Activated CD4-positive, alpha-beta T cell treated with anti-CD3 and anti-CD28 coated beads for 36 hours (primary cell): Measurements from ENCODE around the gene CACTIN. TPM values are rescaled to one million over a fixed set of nuclear protein-coding genes. Genes with fewer than 3 reads are reported as not detected.

Source experiments
- ATAC-seq: fragments of 200-7000 bp; cut with Tn5 transposase; one replicate; pipeline ENCODE4 v1.10.0; 2021; ENCODE audit warnings: mild to moderate bottlenecking, moderate library complexity
- CTCF ChIA-PET: fragments of 350-600 bp; sonication (Branson Sonifier 250); formaldehyde crosslinking; loops from one replicate; lab custom pipeline; 2021; ENCODE audit warnings: antibody characterized with exemption; lab: Charles Lee
- POLR2A ChIA-PET: fragments of 350-600 bp; sonication (Branson Sonifier 250); formaldehyde crosslinking; loops from one replicate; lab custom pipeline; 2021; ENCODE audit warnings: antibody characterized with exemption, inconsistent platforms; lab: Charles Lee
- DNase-seq: peaks from one replicate; pipeline ENCODE4 v3.0.0-alpha.2; 2020
- H3K27ac Mint-ChIP-seq: one replicate; pipeline ENCODE4 v1.8.0; 2021; ENCODE audit warnings: mixed read lengths
- H3K27me3 Mint-ChIP-seq: one replicate; pipeline ENCODE4 v1.8.0; 2021; ENCODE audit warnings: mixed read lengths
- H3K36me3 Mint-ChIP-seq: one replicate; pipeline ENCODE4 v1.8.0; 2021; ENCODE audit warnings: low read depth, mixed read lengths
- H3K4me1 Mint-ChIP-seq: one replicate; pipeline ENCODE4 v1.8.0; 2021; ENCODE audit warnings: mixed read lengths
- H3K4me3 Mint-ChIP-seq: one replicate; pipeline ENCODE4 v1.8.0; 2021; ENCODE audit warnings: mild to moderate bottlenecking, moderate library complexity, mixed read lengths
- H3K9me3 Mint-ChIP-seq: one replicate; pipeline ENCODE4 v1.8.0; 2021; ENCODE audit warnings: low read depth, mixed read lengths
- intact Hi-C, 2 experiments: fragments of 100-400 bp; cut with DNase I in 1 of 2; cut with micrococcal nuclease in 1 of 2; formaldehyde crosslinking; loops; one replicate each; pipeline versions ENCODE4 v1.14.2 to v1.15.1; 2022 to 2024; cut with DNase I, micrococcal nuclease
- total RNA-seq, 2 experiments: library from RNA; stranded (reverse); gene quantifications; one replicate each; pipeline ENCODE4 v1.2.3, GENCODE V29; 2021

The CACTIN gene
- total RNA-seq, 2 experiments from 2014 or later, result 28.0 to 33.6 TPM

DNA sequence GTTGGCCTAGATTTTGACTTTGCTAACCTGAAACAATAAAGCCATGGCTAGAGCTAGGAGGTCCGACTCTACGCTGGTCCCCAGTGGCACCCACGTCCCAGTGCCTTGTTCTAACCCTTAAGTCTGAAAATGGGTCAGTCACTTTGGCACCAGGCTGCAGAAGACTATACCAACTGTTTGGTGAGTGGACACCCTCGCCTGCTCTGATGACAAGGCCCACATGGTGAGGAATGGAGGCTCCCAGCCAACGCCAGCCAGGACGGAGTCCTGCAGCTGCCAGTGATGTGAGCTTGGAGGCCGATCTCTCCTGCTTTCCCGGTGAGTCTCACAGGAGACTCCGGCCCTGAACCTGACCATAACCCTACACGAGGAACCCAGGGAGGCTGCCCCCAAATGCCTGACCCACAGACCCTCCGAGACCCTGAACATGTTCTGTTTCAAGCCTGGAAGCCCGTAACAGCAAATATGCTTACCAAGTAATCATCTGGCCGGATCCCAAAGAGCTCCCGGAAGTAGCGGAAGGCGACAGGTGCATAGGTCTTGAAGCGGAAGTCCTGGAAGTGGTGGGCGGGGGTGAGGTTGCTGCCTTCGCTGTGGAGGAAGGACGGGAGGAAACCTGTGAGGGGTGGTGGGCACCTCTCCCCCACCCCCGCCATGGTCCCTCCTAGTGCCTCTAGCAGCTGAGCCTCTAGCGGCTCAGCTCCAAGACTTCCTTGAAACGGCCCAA is 34.1 kb upstream of the CACTIN start:
- H3K36me3 Mint-ChIP-seq, result peaks cover 9% of the 10 kb centered on the region
- intact Hi-C loops, result no loop called here
- DNase-seq, result no peak
- ATAC-seq, result no peak
- no peak overlapping the region for H3K27ac Mint-ChIP-seq
- no peaks in the 10 kb centered on the region for H3K4me1 Mint-ChIP-seq
- ChIA-PET CTCF (interaction anchor here (0.8 to 0.9 kb wide), 2 partner anchors 46 to 58 kb away, joined by 3 to 4 read pairs; no protein-coding TSS in a partner anchor), POLR2A (no interaction called here)
- no peaks in the 10 kb centered on the region for H3K27me3 Mint-ChIP-seq
- H3K4me3 Mint-ChIP-seq, result no peak overlapping the region
- H3K9me3 Mint-ChIP-seq, result no peaks in the 10 kb centered on the region

GRCh38 chr19:3659746-3660112 is 33.1 kb upstream of the CACTIN start:
- ChIA-PET CTCF (no interaction called here), POLR2A (no interaction called here)
- Mint-ChIP-seq H3K36me3 (peaks cover 9% of the 10 kb centered on the region), H3K4me3 (no peak overlapping the region), H3K27ac (no peak overlapping the region), H3K9me3 (no peaks in the 10 kb centered on the region), H3K4me1 (no peaks in the 10 kb centered on the region), H3K27me3 (no peaks in the 10 kb centered on the region)
- intact Hi-C loops, result no loop called here
- DNase-seq, result no peak
- no peak for ATAC-seq

DNA sequence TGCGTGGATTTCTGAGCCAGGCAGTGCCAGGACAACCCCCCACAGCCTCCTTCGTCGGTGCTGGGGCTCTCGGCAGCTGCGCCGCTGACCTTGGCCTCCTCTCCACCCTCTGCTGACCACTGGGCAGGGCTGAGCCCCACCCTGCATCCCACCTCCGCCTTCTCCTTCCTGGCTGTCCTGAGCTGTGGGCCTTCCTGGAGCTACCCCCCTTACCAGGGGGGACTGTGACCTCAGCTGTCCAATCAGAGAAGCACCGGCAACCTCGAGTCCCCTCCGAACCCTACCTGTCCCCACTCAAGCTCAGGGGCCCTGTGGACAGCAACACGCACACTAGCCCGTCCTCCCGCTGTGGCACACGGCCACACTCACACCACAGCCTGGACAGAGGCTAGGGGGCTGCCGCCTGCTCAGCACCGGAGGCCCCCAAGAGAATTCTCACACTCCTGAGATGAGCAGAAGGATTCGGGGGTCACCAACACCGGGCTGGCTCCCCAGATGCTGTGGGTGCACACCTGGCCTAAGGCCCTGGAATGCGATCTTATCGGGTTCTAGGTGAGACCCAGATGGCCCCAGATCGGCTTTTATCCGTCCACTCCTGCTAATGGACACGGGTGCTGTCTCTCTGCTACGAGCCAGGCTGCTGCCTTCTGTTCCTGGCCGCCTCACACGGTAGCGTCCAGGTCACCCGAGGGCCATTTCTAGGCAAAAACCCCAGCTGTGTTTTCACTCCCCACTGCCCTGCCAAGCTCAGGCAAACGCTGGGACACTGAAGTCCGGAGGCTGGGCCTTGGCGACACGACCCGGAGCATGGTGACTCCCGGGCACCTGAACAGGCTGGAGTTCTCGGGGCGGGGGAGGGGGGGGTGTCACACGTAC is 32.5 kb upstream of the CACTIN start:
- DNase-seq (no peak), ATAC-seq (no peak)
- H3K9me3 Mint-ChIP-seq, result no peaks in the 10 kb centered on the region
- H3K36me3 Mint-ChIP-seq, result peaks cover 9% of the 10 kb centered on the region
- CTCF ChIA-PET, result no interaction called here
- H3K4me3 Mint-ChIP-seq, result no peak overlapping the region
- H3K27ac Mint-ChIP-seq, result no peak overlapping the region
- POLR2A ChIA-PET, result no interaction called here
- no peaks in the 10 kb centered on the region for H3K4me1 Mint-ChIP-seq
- H3K27me3 Mint-ChIP-seq, result no peaks in the 10 kb centered on the region
- intact Hi-C loops, result no loop called here

DNA sequence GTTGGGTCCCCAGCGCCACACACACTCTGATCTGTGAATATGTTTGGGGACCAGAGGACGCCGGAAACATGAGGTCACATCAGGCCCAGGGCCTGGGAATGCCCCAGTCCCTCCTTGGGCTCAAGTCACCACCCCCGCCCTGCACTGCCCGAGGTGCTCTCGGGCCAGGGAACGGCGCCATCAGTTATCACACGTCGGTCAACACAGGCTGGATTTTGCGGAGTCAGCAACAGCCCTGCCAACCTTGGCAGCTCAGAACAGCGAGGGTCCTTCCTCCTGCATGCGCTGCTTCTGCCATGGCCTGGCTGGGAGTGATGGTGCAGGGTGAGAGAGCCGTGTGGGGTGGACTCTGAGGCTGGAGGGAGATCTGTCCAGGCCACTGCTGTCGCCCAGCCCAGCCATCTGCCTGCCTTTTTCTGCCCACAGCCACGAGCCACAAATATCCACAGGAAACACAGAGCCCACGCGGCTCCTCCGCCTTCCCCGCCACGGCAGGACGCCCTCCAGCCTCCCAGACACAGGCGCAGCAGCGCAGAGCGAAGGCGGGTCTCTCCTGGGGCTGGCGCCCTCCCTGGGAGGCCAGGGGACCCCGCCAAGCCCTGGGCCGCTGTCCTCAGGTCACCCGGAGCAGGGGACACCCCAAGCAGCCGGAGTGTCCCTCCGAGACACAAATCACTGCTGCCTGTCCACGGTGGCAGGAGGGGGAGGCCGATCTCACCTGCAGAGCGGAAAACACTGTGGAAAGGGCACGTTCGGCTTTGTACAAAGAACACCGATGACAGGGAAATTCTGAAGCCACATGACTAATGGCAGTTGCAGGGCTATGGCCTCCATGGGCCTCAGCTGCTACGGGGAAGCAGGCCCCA is 31.6 kb upstream of the CACTIN start:
- no peak overlapping the region for H3K4me3 Mint-ChIP-seq
- DNase-seq (no peak), ATAC-seq (no peak)
- H3K4me1 Mint-ChIP-seq, result no peaks in the 10 kb centered on the region
- peaks cover 9% of the 10 kb centered on the region for H3K36me3 Mint-ChIP-seq
- no peaks in the 10 kb centered on the region for H3K27me3 Mint-ChIP-seq
- no peak overlapping the region for H3K27ac Mint-ChIP-seq
- POLR2A ChIA-PET, result no interaction called here
- H3K9me3 Mint-ChIP-seq, result no peaks in the 10 kb centered on the region
- intact Hi-C loops, result no loop called here
- CTCF ChIA-PET, result no interaction called here

DNA sequence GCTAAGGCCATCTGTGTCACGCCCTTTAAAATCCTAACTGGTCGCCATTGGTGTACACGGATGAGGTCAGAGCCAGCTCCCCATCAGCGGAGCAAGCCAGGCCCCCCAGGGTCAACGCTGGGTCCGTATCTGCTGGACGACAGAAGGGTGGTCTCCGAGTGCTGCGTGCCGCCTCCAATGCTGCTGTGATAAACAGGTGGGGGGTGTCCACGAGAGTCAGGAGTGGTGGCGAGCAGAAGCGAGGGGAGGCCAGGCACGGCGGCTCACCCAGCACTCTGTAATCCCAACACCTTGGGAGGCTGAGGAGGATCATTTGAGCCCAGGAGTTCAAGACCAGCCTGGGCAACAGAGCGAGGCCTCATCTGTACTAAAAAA is 30.8 kb upstream of the CACTIN start:
- Mint-ChIP-seq H3K4me1 (no peaks in the 10 kb centered on the region), H3K4me3 (no peak overlapping the region), H3K27me3 (no peaks in the 10 kb centered on the region), H3K9me3 (no peaks in the 10 kb centered on the region), H3K36me3 (peaks cover 9% of the 10 kb centered on the region), H3K27ac (no peak overlapping the region)
- intact Hi-C loops, result no loop called here
- DNase-seq, result no peak
- POLR2A ChIA-PET, result no interaction called here
- no peak for ATAC-seq
- CTCF ChIA-PET, result interaction anchor here (0.6 kb wide), 1 partner anchor 521 kb away, joined by 4 read pairs; no protein-coding TSS in a partner anchor

DNA sequence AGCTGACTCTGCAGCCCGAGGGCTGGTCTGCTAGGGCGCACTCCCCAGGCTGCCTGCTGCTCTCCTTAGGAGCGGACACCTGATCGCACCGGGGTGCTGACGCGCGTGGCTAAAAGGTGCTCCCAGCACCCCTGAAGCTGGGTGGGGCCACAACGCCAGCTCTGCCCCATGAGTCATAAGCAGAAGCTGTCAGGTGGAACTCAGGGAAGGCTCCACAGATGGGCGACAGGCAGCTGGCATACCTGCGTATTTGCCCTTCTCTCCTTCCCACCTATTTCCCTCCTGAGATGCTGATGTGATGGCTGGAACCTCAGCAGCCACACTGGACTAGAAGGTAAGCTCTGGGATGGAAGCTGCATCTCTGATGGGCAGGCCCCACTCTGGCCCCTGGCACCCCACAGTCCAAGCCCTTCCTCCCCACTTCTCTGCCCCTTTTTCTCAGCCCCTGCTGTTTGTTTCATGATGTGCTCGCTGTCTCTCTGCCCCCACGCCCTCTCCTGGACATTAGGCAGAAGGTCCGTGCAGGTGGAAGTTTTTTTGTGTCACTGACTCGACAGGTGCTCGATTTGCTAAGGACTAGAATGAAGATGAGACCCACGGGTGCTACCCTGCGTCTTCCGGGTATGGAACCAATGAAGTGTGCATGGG is 30.3 kb upstream of the CACTIN start:
- CTCF ChIA-PET, result interaction anchor here (0.6 to 0.7 kb wide), 3 partner anchors 9 to 521 kb away, joined by 3 to 4 read pairs (median 3); no protein-coding TSS in a partner anchor
- Mint-ChIP-seq H3K27ac (no peak overlapping the region), H3K36me3 (peaks cover 9% of the 10 kb centered on the region), H3K9me3 (no peaks in the 10 kb centered on the region), H3K4me1 (no peaks in the 10 kb centered on the region), H3K27me3 (no peaks in the 10 kb centered on the region), H3K4me3 (no peak overlapping the region)
- intact Hi-C loops, result no loop called here
- POLR2A ChIA-PET, result no interaction called here
- DNase-seq, result no peak
- ATAC-seq, result no peak

DNA sequence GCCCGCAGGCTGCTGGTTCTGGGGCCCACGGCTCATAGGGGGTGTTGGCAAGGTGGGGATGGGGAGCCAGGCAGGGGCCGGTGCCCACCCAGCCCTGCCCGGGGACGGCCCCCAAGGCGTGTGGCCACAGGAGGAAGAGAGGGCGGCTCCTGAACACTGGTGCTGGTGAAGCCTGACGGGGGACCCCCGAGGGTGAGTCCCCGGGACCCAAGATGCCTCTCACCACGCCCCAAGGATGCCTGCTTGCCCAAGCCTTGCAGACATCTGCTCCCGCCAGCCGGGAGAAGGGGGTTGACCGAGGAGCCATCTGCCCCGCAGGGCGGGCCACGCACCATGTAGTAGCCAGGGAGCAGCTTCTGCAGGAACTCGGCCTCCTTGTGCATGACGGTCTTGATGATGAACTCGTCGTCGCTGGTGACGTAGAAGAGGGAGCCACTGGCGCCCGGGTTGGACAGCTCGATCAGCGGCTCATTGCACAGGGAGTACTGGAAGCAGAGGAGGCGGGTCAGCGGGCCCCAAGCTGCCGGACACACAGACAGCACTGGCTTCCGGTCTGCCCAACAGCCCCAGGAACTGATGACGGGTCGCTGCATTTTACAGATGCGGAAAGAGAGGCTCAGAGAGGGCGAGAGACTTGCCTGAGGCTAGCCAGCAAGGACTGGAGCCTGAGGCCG is 29.6 kb upstream of the CACTIN start:
- no peak for ATAC-seq
- Mint-ChIP-seq H3K36me3 (peaks cover 7% of the 10 kb centered on the region), H3K27ac (no peak overlapping the region), H3K4me3 (no peak overlapping the region), H3K9me3 (no peaks in the 10 kb centered on the region), H3K27me3 (no peaks in the 10 kb centered on the region), H3K4me1 (no peaks in the 10 kb centered on the region)
- intact Hi-C loops, result no loop called here
- CTCF ChIA-PET, result interaction anchor here (0.6 to 0.7 kb wide), 2 partner anchors 8 to 56 kb away, joined by 3 read pairs; no protein-coding TSS in a partner anchor
- POLR2A ChIA-PET, result interaction anchor here (0.6 kb wide), 1 partner anchor 464 kb away, joined by 4 read pairs; no protein-coding TSS in a partner anchor
- no peak for DNase-seq

GRCh38 chr19:3655402-3656072 is 28.9 kb upstream of the CACTIN start:
- POLR2A ChIA-PET, result interaction anchor here (0.6 kb wide), 1 partner anchor 465 kb away, joined by 4 read pairs; no protein-coding TSS in a partner anchor

GRCh38 chr19:3653865-3654513 is 27.4 kb upstream of the CACTIN start:
- Mint-ChIP-seq H3K27me3 (no peaks in the 10 kb centered on the region), H3K4me3 (no peak overlapping the region), H3K9me3 (no peaks in the 10 kb centered on the region), H3K36me3 (peaks cover 5% of the 10 kb centered on the region), H3K27ac (no peak overlapping the region), H3K4me1 (no peaks in the 10 kb centered on the region)
- no peak for ATAC-seq
- DNase-seq, result peak; percentile 51
- POLR2A ChIA-PET, result no interaction called here
- intact Hi-C loops, result no loop called here
- CTCF ChIA-PET, result interaction anchor here (0.7 to 1.4 kb wide), 2 partner anchors 45 to 62 kb away, joined by 3 to 4 read pairs; no protein-coding TSS in a partner anchor

More at GRCh38 chr19:3655402-3656072, 28.9 kb upstream of the CACTIN start:
- H3K36me3 Mint-ChIP-seq, result peaks cover 5% of the 10 kb centered on the region
- intact Hi-C loops, result no loop called here
- CTCF ChIA-PET, result interaction anchor here (1.4 kb wide), 1 partner anchor 64 kb away, joined by 3 read pairs; no protein-coding TSS in a partner anchor
- DNase-seq (no peak), ATAC-seq (no peak)
- no peaks in the 10 kb centered on the region for H3K27me3 Mint-ChIP-seq
- no peaks in the 10 kb centered on the region for H3K9me3 Mint-ChIP-seq
- H3K27ac Mint-ChIP-seq, result no peak overlapping the region
- no peaks in the 10 kb centered on the region for H3K4me1 Mint-ChIP-seq
- H3K4me3 Mint-ChIP-seq, result no peak overlapping the region
